Measurements from ENCODE around the gene B2M.
"Not testable (repeated sequence)": the region's sequence is repeated elsewhere in the genome, so short reads cannot be mapped to it uniquely, and the experiment has no call there.

Gene B2M

DNA sequence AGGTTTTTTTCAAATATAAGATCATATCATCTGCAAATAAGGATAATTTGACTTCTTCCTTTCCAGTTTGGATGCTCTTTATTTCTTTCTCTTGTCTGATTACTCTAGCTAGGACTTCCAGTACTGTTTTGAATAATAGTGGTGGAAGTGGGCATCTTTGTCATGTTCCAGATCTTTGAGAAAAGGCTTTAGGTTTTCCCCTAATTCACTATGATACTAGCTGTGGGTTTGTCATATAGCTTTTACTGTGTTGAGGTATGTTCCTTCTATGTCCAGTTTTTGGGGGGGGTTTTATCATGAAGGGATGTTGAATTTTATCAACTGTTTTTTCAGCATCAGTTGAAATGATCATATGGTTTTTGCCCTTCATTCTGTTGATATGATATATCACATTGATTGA, 10.6 kb upstream of the B2M start:
- not testable (repeated sequence) for DNase-seq

DNA sequence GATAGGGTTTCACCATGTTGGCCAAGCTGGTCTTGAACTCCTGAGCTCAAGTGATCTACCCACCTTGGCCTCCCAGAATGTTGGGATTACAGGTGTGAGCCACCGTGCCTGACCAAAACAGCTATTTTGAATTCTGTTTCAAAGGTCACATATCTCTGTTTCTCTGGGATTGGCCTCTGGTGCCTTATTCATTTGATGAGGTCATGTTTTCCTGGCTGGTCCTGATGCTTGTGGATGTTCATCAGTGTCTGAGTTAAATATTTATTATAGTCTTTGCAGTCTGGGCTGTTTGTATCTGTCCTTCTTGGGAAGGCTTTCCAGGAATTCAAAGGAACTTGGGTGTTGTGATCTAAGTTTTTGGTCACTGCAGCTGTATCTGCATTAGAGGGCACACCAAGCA, 5.3 kb upstream of the B2M start:
- DNase-seq = no peak

DNA sequence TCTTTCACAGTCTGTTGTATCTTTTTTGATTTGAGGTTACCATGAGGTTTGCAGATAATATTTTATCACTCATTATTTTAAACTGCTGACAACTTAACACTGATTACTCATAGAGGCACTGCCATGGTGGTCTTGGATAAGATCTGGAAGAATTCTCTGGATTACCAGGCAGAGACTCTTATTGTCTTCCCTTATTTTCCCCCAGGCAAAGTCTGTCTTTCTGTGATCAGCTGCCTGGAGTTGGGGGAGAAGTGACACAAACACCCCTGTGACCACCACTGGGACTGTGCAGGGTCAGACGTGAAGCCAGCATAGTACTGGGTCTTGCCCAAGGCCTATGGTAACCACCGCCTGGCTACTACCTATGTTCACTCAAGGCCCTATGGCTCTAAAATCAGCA, 4.9 kb upstream of the B2M start:
- no peak for DNase-seq

DNA sequence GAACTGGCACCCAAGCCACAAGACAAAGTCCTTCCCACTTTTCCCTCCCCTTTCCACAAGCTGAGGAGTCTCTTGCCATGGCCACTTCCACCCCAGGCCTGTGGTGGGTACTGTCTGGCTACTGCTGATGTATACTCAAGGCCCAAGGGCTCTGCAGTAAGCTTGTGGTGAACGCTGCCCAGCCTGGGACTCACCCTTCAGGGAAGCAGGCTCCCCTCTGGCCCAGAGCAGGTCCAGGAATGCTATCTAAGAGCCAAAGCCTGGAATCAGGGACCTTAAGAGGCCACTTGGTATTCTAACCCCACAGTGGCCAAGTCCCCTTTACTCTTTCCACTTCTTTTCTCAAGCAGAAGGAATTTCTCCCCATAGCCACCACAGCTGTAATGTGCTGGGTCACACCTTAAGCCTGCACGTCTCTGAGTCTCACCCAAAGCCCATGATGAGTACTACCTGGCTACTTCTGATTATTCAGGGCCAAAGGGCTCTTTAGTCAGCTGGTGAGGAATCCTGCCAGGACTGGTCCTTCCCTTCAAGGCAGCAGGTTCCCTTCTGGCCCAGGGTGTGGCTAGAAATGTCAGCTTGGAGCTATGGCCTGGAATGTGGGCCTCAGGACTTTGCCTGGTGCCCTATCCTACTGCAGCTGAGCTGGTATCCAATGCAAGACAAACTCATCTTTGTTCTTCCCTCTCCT, 4.2 kb upstream of the B2M start:
- DNase-seq = no peak

DNA sequence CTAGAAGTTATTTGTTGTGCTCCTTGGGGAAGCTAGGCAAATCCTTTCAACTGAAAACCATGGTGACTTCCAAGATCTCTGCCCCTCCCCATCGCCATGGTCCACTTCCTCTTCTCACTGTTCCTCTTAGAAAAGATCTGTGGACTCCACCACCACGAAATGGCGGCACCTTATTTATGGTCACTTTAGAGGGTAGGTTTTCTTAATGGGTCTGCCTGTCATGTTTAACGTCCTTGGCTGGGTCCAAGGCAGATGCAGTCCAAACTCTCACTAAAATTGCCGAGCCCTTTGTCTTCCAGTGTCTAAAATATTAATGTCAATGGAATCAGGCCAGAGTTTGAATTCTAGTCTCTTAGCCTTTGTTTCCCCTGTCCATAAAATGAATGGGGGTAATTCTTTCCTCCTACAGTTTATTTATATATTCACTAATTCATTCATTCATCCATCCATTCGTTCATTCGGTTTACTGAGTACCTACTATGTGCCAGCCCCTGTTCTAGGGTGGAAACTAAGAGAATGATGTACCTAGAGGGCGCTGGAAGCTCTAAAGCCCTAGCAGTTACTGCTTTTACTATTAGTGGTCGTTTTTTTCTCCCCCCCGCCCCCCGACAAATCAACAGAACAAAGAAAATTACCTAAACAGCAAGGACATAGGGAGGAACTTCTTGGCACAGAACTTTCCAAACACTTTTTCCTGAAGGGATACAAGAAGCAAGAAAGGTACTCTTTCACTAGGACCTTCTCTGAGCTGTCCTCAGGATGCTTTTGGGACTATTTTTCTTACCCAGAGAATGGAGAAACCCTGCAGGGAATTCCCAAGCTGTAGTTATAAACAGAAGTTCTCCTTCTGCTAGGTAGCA, 851 bp upstream of the B2M start:
- peak; percentile 40 for DNase-seq

DNA sequence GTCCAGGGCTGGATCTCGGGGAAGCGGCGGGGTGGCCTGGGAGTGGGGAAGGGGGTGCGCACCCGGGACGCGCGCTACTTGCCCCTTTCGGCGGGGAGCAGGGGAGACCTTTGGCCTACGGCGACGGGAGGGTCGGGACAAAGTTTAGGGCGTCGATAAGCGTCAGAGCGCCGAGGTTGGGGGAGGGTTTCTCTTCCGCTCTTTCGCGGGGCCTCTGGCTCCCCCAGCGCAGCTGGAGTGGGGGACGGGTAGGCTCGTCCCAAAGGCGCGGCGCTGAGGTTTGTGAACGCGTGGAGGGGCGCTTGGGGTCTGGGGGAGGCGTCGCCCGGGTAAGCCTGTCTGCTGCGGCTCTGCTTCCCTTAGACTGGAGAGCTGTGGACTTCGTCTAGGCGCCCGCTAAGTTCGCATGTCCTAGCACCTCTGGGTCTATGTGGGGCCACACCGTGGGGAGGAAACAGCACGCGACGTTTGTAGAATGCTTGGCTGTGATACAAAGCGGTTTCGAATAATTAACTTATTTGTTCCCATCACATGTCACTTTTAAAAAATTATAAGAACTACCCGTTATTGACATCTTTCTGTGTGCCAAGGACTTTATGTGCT, 527 bp downstream of the B2M start:
- DNase-seq = no peak

DNA sequence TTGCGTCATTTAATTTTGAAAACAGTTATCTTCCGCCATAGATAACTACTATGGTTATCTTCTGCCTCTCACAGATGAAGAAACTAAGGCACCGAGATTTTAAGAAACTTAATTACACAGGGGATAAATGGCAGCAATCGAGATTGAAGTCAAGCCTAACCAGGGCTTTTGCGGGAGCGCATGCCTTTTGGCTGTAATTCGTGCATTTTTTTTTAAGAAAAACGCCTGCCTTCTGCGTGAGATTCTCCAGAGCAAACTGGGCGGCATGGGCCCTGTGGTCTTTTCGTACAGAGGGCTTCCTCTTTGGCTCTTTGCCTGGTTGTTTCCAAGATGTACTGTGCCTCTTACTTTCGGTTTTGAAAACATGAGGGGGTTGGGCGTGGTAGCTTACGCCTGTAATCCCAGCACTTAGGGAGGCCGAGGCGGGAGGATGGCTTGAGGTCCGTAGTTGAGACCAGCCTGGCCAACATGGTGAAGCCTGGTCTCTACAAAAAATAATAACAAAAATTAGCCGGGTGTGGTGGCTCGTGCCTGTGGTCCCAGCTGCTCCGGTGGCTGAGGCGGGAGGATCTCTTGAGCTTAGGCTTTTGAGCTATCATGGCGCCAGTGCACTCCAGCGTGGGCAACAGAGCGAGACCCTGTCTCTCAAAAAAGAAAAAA, 1.2 kb downstream of the B2M start:
- DNase-seq = peak; percentile 12

DNA sequence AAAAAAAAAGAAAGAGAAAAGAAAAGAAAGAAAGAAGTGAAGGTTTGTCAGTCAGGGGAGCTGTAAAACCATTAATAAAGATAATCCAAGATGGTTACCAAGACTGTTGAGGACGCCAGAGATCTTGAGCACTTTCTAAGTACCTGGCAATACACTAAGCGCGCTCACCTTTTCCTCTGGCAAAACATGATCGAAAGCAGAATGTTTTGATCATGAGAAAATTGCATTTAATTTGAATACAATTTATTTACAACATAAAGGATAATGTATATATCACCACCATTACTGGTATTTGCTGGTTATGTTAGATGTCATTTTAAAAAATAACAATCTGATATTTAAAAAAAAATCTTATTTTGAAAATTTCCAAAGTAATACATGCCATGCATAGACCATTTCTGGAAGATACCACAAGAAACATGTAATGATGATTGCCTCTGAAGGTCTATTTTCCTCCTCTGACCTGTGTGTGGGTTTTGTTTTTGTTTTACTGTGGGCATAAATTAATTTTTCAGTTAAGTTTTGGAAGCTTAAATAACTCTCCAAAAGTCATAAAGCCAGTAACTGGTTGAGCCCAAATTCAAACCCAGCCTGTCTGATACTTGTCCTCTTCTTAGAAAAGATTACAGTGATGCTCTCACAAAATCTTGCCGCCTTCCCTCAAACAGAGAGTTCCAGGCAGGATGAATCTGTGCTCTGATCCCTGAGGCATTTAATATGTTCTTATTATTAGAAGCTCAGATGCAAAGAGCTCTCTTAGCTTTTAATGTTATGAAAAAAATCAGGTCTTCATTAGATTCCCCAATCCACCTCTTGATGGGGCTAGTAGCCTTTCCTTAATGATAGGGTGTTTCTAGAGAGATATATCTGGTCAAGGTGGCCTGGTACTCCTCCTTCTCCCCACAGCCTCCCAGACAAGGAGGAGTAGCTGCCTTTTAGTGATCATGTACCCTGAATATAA, 2.0 kb downstream of the B2M start:
- DNase-seq = peak; percentile 42

DNA sequence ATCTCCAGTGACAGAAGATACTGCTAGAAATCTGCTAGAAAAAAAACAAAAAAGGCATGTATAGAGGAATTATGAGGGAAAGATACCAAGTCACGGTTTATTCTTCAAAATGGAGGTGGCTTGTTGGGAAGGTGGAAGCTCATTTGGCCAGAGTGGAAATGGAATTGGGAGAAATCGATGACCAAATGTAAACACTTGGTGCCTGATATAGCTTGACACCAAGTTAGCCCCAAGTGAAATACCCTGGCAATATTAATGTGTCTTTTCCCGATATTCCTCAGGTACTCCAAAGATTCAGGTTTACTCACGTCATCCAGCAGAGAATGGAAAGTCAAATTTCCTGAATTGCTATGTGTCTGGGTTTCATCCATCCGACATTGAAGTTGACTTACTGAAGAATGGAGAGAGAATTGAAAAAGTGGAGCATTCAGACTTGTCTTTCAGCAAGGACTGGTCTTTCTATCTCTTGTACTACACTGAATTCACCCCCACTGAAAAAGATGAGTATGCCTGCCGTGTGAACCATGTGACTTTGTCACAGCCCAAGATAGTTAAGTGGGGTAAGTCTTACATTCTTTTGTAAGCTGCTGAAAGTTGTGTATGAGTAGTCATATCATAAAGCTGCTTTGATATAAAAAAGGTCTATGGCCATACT, 4.0 kb downstream of the B2M start:
- DNase-seq = no peak

DNA sequence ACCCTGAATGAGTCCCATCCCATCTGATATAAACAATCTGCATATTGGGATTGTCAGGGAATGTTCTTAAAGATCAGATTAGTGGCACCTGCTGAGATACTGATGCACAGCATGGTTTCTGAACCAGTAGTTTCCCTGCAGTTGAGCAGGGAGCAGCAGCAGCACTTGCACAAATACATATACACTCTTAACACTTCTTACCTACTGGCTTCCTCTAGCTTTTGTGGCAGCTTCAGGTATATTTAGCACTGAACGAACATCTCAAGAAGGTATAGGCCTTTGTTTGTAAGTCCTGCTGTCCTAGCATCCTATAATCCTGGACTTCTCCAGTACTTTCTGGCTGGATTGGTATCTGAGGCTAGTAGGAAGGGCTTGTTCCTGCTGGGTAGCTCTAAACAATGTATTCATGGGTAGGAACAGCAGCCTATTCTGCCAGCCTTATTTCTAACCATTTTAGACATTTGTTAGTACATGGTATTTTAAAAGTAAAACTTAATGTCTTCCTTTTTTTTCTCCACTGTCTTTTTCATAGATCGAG, 4.5 kb downstream of the B2M start:
- no peak for DNase-seq

DNA sequence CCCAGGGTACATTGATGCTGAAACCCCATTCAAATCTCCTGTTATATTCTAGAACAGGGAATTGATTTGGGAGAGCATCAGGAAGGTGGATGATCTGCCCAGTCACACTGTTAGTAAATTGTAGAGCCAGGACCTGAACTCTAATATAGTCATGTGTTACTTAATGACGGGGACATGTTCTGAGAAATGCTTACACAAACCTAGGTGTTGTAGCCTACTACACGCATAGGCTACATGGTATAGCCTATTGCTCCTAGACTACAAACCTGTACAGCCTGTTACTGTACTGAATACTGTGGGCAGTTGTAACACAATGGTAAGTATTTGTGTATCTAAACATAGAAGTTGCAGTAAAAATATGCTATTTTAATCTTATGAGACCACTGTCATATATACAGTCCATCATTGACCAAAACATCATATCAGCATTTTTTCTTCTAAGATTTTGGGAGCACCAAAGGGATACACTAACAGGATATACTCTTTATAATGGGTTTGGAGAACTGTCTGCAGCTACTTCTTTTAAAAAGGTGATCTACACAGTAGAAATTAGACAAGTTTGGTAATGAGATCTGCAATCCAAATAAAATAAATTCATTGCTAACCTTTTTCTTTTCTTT, 5.8 kb downstream of the B2M start:
- no peak for DNase-seq

DNA sequence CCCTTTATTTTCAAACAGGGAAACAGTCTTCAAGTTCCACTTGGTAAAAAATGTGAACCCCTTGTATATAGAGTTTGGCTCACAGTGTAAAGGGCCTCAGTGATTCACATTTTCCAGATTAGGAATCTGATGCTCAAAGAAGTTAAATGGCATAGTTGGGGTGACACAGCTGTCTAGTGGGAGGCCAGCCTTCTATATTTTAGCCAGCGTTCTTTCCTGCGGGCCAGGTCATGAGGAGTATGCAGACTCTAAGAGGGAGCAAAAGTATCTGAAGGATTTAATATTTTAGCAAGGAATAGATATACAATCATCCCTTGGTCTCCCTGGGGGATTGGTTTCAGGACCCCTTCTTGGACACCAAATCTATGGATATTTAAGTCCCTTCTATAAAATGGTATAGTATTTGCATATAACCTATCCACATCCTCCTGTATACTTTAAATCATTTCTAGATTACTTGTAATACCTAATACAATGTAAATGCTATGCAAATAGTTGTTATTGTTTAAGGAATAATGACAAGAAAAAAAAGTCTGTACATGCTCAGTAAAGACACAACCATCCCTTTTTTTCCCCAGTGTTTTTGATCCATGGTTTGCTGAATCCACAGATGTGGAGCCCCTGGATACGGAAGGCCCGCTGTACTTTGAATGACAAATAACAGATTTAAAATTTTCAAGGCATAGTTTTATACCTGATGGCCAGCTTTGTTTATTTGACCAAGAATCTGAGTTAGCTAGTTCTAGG, 7.0 kb downstream of the B2M start:
- no peak for DNase-seq

DNA sequence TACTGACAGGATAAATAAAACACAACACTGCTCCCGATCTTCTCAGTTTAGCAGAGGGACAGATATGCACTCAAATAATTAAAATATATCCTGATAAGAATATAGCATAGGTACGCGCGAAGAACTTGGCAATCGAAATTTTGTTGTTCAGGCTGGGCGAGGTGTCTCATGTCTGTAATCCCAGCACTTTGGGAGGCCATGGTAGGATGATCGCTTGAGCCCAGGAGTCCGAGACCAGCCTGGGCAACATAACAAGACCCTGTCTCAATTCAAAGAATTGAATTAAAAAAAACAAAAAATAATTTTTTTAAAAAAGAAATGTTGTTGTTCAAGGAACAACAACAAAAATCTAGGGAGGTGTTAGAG, 7.6 kb downstream of the B2M start:
- DNase-seq = no peak

DNA sequence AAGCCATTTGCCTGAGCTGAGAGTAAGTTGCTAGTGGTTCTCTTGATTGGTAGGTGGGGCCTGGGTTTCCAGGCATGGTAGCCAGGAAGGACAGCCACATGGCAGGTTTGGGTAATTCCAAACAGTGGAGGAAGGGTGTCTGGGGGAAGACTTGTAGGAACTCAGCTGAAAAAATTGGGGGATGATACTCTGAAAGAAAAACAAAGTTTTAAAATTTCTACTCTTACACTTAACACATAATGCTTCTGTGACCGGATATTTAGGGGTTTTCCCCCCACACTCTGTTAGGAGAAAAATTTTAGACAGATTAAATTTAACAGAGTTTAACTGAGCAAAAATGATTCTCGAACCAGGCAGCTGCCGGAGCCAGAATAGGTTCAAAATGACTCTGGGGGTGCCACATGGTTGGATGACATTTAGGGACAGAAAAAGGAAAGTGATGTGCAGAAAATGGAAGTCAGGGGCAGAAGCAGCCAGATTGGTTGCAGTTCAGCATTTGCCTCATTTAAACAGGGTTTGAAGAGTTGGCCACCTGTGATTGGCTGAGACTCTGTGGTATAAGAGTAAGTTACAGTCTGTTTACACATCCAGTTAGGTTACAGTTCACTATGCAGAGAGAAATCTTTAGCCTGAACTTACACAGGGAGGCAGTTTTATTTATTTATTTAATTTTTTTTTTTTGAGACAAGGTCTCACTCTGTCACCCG, 8.1 kb downstream of the B2M start:
- DNase-seq = no peak

DNA sequence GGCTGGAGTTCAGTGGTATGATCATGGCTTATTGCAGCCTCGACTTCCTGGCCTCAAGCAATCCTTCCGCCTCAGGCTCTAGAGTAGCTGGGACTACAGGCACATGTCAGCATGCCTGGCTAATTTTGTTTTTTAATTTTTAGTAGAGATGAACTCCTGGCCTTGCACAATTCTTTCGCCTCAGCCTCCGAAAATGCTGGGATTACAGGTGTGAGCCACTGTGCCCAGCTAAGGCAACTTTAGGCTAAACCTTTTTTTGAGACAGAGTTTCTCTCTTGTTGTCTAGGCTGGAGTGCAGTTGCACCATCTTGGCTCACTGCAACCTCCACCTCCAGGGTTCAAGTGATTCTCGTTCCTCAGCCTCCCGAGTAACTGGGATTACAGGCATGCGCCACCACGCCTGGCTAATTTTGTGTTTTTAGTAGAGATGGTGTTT, 8.7 kb downstream of the B2M start:
- not testable (repeated sequence) for DNase-seq

DNA sequence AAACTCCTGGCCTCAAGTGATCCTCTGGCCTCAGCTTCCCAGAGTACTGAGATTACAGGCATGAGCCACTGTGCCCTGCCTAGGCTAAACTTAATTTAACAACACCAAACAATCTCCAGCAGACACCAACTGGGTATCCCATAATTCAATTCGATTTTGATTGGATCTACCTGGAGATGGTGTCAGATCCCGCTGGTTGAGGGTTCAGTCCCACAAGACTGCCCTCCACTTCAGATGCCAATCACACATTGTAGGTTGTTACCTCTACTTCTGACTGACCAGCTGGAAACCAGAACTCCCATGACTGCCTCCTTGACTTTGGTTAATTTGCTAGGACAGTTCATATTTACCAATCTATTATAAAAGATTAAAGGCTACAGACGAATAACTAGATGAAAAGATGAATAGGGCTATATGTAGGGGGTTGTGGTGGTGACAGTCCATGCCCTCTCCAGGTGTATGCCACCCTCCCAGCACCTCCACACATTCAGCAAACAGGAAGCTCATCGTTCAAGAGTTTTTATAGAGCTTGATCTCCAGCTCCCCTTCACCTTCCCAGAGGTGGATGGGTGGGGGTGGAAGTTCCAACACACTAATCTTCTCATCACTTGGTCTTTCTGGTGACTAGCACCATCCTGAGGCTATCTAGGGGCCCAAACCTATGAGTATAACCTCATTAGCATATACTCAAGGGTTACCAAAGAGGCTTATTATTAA, 9.3 kb downstream of the B2M start:
- no peak for DNase-seq

DNA sequence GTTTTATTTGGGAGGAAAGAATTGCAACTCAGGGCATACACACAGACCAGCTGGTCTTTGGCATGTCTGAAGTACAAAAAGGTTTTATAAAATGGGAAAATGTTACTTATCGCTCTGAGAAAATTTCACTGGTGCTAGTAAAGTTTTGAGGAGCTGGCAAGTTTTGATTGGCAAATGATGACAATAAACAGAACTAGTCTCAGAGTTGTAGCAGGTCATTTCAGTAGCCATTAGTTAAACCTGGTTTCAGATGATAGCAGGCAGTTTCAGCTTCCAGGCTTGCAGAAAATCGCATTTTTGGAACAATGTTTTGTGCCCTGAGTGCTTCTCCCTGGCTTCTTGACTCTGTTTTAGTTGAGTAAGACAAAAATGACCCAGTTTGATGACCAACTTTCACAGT, 10.7 kb downstream of the B2M start:
- no peak for DNase-seq

DNA sequence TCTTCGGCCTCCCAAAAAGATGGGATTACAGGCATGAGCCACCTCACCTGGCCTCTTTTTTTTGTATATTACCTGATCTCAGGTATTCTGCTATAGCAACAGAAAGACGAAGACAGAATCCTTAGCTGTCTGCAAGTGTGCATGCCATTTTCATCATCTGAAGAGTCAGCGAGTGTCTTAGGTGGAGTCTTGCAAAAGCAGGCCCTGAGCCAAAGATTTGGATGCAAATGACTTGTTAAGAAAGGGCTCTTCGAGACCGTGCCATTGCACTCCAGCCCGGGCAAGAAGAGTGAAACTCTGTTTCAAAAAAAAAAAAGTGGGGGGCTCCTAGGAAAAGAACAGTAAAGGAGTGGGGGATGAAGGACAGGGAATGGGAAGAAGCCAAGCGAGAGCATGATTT, 14.8 kb downstream of the B2M start:
- DNase-seq = no peak
